WTC11 (cell line): ENCODE measurements around the gene KCNK16. TPM values are rescaled to one million over a fixed set of nuclear protein-coding genes. Genes with fewer than 3 reads are reported as not detected.

Experiments
- ATAC-seq: fragments of 200-7000 bp; cut with Tn5 transposase; 2 replicates; pipeline ENCODE4 v1.10.0; 2021; ENCODE audit warnings: mild to moderate bottlenecking, moderate library complexity
- CTCF ChIA-PET: fragments of 300-600 bp; sonication (Branson Sonifier 250); formaldehyde crosslinking; loops from one replicate; lab custom pipeline; 2021; ENCODE audit warnings: antibody characterized with exemption; lab: Charles Lee
- POLR2A ChIA-PET: fragments of 350-600 bp; sonication (Branson Sonifier 250); formaldehyde crosslinking; loops from one replicate; lab custom pipeline; 2021; ENCODE audit warnings: antibody characterized with exemption; lab: Charles Lee
- DNase-seq: peaks from one replicate; pipeline ENCODE4 v3.0.0; 2021; ENCODE audit warnings: low spot score
- H3K27ac Mint-ChIP-seq: 2 replicates; pipeline ENCODE4 v1.8.0; 2021; ENCODE audit warnings: mixed read lengths
- H3K27me3 Mint-ChIP-seq: 2 replicates; pipeline ENCODE4 v1.8.0; 2021; ENCODE audit warnings: low read depth, mild to moderate bottlenecking, moderate library complexity, mixed read lengths
- H3K36me3 Mint-ChIP-seq: 2 replicates; pipeline ENCODE4 v1.8.0; 2021; ENCODE audit warnings: mixed read lengths
- H3K4me1 Mint-ChIP-seq: 2 replicates; pipeline ENCODE4 v1.8.0; 2022; ENCODE audit warnings: mixed read lengths
- H3K4me3 Mint-ChIP-seq: 2 replicates; pipeline ENCODE4 v1.8.0; 2021; ENCODE audit warnings: mild to moderate bottlenecking, moderate library complexity, mixed read lengths
- H3K9me3 Mint-ChIP-seq: 2 replicates; pipeline ENCODE4 v1.8.0; 2021; ENCODE audit warnings: mixed read lengths
- ELF4 ChIP-seq: sonication (generic); formaldehyde crosslinking; IDR thresholded peaks from 2 replicates; pipeline ENCODE4 v1.8.1; 2022; ENCODE audit warnings: low read depth, mild to moderate bottlenecking, moderate library complexity, missing genetic modification reagents
- GTF2I ChIP-seq: fragments of 250-450 bp; sonication (Bioruptor Pico); conservative IDR thresholded peaks from 2 replicates; pipeline ENCODE4 v1.4.0; 2021; ENCODE audit warnings: mild to moderate bottlenecking
- JUN ChIP-seq: sonication (generic); formaldehyde crosslinking; IDR thresholded peaks from 2 replicates; pipeline ENCODE4 v1.8.0; 2023; ENCODE audit warnings: mild to moderate bottlenecking, missing genetic modification reagents
- OVOL2 ChIP-seq: fragments of 250-450 bp; sonication (Bioruptor Pico); IDR thresholded peaks from 2 replicates; pipeline ENCODE4 v1.9.0; 2021; ENCODE audit warnings: mild to moderate bottlenecking, borderline replicate concordance
- SOX15 ChIP-seq: fragments of 250-450 bp; sonication (Bioruptor Pico); IDR thresholded peaks from 2 replicates; pipeline ENCODE4 v1.9.0; 2021; ENCODE audit warnings: mild to moderate bottlenecking
- SP1 ChIP-seq: sonication (generic); formaldehyde crosslinking; conservative IDR thresholded peaks from 2 replicates; pipeline ENCODE4 v1.8.1; 2022; ENCODE audit warnings: missing genetic modification reagents
- TP53 ChIP-seq: sonication (generic); formaldehyde crosslinking; IDR thresholded peaks from 2 replicates; pipeline ENCODE4 v1.8.1; 2023; ENCODE audit warnings: mild to moderate bottlenecking, missing genetic modification reagents
- ZBTB21 ChIP-seq: sonication (generic); formaldehyde crosslinking; IDR thresholded peaks from 2 replicates; pipeline ENCODE4 v1.8.1; 2023; ENCODE audit warnings: mild to moderate bottlenecking, missing genetic modification reagents, borderline replicate concordance
- ZNF232 ChIP-seq: sonication (generic); formaldehyde crosslinking; IDR thresholded peaks from 2 replicates; pipeline ENCODE4 v1.8.0; 2022; ENCODE audit warnings: mild to moderate bottlenecking, missing genetic modification reagents
- ZNF263 ChIP-seq: sonication (generic); formaldehyde crosslinking; IDR thresholded peaks from 2 replicates; pipeline ENCODE4 v1.8.1; 2022; ENCODE audit warnings: low read depth, mild to moderate bottlenecking, moderate library complexity, missing genetic modification reagents
- ZNF416 ChIP-seq: fragments of 250-450 bp; sonication (Bioruptor Pico); IDR thresholded peaks from 2 replicates; pipeline ENCODE4 v1.9.0; 2021; ENCODE audit warnings: mild to moderate bottlenecking, inconsistent platforms
- total RNA-seq: library from RNA; stranded (reverse); gene quantifications from 3 replicates; pipeline ENCODE4 v1.2.3, GENCODE V29; 2021
- TF ChIP-seq, protein P1 (sequence below): sonication (generic); formaldehyde crosslinking; IDR thresholded peaks from 2 replicates; pipeline ENCODE4 v1.8.0; 2022; ENCODE audit warnings: missing genetic modification reagents
- TF ChIP-seq, protein P2 (sequence below): sonication (generic); formaldehyde crosslinking; IDR thresholded peaks from 2 replicates; pipeline ENCODE4 v1.8.0; 2023; ENCODE audit warnings: mild to moderate bottlenecking, missing genetic modification reagents
- TF ChIP-seq, protein P3 (sequence below): sonication (generic); formaldehyde crosslinking; IDR thresholded peaks from 2 replicates; pipeline ENCODE4 v1.8.1; 2023; ENCODE audit warnings: mild to moderate bottlenecking, moderate library complexity, missing genetic modification reagents
- TF ChIP-seq, protein P4 (sequence below): sonication (generic); formaldehyde crosslinking; IDR thresholded peaks from 2 replicates; pipeline ENCODE4 v1.8.0; 2022; ENCODE audit warnings: mild to moderate bottlenecking, missing genetic modification reagents
- TF ChIP-seq, protein P5 (sequence below): sonication (generic); formaldehyde crosslinking; conservative IDR thresholded peaks from 2 replicates; pipeline ENCODE4 v1.8.1; 2022; ENCODE audit warnings: mild to moderate bottlenecking, missing genetic modification reagents
- TF ChIP-seq, protein P6 (sequence below): sonication (generic); formaldehyde crosslinking; IDR thresholded peaks from 2 replicates; pipeline ENCODE4 v1.8.0; 2023; ENCODE audit warnings: missing genetic modification reagents, mild to moderate bottlenecking, borderline replicate concordance

The KCNK16 gene
- total RNA-seq, 1 experiment from 2014 or later: not detected

DNA sequence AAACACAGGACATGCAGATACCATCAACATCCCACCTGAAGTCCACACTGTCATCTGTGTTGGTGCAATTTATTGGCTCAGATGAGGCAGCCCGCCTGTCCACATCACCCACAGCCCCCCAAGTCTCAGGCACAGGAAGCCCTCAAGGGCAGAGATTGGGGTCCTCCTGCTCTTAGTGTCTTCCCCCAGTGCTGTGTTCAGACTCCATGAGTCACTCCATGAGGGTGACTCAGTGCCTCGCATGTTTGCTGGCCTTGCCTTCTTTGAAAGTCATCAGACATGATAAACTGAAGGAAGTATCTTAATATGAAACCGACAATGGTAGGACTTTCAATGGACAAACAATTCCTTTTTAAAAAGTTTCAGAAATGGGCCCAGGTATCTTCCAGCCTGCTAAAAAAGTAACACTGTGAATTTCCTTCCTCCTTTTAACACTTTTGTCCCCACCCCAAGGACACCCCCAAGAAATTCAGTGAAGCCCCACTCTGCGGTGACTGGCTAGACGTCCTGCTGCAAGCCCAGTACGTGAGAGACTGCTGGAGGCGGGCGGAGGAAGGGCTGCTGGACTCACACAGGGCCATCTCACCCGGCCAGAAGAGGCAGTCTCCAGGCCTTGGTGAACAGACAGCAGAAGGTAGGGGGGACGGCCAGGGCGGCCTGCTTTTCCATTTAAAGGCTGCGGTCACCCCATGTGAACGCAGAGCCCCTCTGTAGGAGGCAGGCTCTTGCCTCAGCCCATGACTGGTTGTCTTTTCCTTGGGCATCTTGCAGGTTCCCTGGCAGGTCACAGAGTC lies 43.0 kb upstream of the KCNK16 start:
- Mint-ChIP-seq H3K27ac (no peak overlapping the region), H3K9me3 (no peaks in the 10 kb centered on the region), H3K36me3 (no peaks in the 10 kb centered on the region), H3K27me3 (peaks cover 12% of the 10 kb centered on the region), H3K4me1 (peaks cover 20% of the 10 kb centered on the region), H3K4me3 (no peak overlapping the region)
- CTCF ChIA-PET: interaction anchor here (0.9 kb wide), 1 partner anchor 12 kb away, joined by 3 read pairs; no protein-coding TSS in a partner anchor
- TF ChIP-seq OVOL2 (no peak), GTF2I (CRISPR knock-in tag) (no peak), ELF4 (CRISPR knock-in tag) (no peak), SP1 (CRISPR knock-in tag) (no peak), JUN (CRISPR knock-in tag) (no peak), ZNF232 (CRISPR knock-in tag) (no peak), ZBTB21 (CRISPR knock-in tag) (no peak), SOX15 (no peak), ZNF416 (CRISPR knock-in tag) (no peak), ZNF263 (no peak), TP53 (no peak)
- TF ChIP-seq, protein P1, sequence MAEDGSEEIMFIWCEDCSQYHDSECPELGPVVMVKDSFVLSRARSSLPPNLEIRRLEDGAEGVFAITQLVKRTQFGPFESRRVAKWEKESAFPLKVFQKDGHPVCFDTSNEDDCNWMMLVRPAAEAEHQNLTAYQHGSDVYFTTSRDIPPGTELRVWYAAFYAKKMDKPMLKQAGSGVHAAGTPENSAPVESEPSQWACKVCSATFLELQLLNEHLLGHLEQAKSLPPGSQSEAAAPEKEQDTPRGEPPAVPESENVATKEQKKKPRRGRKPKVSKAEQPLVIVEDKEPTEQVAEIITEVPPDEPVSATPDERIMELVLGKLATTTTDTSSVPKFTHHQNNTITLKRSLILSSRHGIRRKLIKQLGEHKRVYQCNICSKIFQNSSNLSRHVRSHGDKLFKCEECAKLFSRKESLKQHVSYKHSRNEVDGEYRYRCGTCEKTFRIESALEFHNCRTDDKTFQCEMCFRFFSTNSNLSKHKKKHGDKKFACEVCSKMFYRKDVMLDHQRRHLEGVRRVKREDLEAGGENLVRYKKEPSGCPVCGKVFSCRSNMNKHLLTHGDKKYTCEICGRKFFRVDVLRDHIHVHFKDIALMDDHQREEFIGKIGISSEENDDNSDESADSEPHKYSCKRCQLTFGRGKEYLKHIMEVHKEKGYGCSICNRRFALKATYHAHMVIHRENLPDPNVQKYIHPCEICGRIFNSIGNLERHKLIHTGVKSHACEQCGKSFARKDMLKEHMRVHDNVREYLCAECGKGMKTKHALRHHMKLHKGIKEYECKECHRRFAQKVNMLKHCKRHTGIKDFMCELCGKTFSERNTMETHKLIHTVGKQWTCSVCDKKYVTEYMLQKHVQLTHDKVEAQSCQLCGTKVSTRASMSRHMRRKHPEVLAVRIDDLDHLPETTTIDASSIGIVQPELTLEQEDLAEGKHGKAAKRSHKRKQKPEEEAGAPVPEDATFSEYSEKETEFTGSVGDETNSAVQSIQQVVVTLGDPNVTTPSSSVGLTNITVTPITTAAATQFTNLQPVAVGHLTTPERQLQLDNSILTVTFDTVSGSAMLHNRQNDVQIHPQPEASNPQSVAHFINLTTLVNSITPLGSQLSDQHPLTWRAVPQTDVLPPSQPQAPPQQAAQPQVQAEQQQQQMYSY (CRISPR knock-in tag): no peak
- TF ChIP-seq, protein P2, sequence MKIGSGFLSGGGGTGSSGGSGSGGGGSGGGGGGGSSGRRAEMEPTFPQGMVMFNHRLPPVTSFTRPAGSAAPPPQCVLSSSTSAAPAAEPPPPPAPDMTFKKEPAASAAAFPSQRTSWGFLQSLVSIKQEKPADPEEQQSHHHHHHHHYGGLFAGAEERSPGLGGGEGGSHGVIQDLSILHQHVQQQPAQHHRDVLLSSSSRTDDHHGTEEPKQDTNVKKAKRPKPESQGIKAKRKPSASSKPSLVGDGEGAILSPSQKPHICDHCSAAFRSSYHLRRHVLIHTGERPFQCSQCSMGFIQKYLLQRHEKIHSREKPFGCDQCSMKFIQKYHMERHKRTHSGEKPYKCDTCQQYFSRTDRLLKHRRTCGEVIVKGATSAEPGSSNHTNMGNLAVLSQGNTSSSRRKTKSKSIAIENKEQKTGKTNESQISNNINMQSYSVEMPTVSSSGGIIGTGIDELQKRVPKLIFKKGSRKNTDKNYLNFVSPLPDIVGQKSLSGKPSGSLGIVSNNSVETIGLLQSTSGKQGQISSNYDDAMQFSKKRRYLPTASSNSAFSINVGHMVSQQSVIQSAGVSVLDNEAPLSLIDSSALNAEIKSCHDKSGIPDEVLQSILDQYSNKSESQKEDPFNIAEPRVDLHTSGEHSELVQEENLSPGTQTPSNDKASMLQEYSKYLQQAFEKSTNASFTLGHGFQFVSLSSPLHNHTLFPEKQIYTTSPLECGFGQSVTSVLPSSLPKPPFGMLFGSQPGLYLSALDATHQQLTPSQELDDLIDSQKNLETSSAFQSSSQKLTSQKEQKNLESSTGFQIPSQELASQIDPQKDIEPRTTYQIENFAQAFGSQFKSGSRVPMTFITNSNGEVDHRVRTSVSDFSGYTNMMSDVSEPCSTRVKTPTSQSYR: no peak
- TF ChIP-seq, protein P3, sequence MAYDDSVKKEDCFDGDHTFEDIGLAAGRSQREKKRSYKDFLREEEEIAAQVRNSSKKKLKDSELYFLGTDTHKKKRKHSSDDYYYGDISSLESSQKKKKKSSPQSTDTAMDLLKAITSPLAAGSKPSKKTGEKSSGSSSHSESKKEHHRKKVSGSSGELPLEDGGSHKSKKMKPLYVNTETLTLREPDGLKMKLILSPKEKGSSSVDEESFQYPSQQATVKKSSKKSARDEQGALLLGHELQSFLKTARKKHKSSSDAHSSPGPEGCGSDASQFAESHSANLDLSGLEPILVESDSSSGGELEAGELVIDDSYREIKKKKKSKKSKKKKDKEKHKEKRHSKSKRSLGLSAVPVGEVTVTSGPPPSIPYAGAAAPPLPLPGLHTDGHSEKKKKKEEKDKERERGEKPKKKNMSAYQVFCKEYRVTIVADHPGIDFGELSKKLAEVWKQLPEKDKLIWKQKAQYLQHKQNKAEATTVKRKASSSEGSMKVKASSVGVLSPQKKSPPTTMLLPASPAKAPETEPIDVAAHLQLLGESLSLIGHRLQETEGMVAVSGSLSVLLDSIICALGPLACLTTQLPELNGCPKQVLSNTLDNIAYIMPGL (CRISPR knock-in tag): no peak
- TF ChIP-seq, protein P4, sequence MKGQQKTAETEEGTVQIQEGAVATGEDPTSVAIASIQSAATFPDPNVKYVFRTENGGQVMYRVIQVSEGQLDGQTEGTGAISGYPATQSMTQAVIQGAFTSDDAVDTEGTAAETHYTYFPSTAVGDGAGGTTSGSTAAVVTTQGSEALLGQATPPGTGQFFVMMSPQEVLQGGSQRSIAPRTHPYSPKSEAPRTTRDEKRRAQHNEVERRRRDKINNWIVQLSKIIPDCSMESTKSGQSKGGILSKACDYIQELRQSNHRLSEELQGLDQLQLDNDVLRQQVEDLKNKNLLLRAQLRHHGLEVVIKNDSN (CRISPR knock-in tag): no peak
- TF ChIP-seq, protein P5, sequence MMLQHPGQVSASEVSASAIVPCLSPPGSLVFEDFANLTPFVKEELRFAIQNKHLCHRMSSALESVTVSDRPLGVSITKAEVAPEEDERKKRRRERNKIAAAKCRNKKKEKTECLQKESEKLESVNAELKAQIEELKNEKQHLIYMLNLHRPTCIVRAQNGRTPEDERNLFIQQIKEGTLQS (CRISPR knock-in tag): no peak
- TF ChIP-seq, protein P6, sequence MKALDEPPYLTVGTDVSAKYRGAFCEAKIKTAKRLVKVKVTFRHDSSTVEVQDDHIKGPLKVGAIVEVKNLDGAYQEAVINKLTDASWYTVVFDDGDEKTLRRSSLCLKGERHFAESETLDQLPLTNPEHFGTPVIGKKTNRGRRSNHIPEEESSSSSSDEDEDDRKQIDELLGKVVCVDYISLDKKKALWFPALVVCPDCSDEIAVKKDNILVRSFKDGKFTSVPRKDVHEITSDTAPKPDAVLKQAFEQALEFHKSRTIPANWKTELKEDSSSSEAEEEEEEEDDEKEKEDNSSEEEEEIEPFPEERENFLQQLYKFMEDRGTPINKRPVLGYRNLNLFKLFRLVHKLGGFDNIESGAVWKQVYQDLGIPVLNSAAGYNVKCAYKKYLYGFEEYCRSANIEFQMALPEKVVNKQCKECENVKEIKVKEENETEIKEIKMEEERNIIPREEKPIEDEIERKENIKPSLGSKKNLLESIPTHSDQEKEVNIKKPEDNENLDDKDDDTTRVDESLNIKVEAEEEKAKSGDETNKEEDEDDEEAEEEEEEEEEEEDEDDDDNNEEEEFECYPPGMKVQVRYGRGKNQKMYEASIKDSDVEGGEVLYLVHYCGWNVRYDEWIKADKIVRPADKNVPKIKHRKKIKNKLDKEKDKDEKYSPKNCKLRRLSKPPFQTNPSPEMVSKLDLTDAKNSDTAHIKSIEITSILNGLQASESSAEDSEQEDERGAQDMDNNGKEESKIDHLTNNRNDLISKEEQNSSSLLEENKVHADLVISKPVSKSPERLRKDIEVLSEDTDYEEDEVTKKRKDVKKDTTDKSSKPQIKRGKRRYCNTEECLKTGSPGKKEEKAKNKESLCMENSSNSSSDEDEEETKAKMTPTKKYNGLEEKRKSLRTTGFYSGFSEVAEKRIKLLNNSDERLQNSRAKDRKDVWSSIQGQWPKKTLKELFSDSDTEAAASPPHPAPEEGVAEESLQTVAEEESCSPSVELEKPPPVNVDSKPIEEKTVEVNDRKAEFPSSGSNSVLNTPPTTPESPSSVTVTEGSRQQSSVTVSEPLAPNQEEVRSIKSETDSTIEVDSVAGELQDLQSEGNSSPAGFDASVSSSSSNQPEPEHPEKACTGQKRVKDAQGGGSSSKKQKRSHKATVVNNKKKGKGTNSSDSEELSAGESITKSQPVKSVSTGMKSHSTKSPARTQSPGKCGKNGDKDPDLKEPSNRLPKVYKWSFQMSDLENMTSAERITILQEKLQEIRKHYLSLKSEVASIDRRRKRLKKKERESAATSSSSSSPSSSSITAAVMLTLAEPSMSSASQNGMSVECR (CRISPR knock-in tag): no peak
- ATAC-seq (no peak), DNase-seq (no peak)
- POLR2A ChIA-PET: no interaction called here
